KMS-11 (cell line): ENCODE data around the gene MRE11.

ENCODE experiments used
- H2AFZ ChIP-seq: fragments of 200-600 bp; sonication (generic); 2 replicates; pipeline ENCODE4 v1.6.1; 2016; ENCODE audit warnings: antibody characterized with exemption, mixed run types, low read depth
- H3K27ac ChIP-seq: fragments of 200-600 bp; sonication (generic); 2 replicates; pipeline ENCODE4 v1.6.1; 2016; ENCODE audit warnings: mild to moderate bottlenecking, mixed run types
- H3K27me3 ChIP-seq: fragments of 200-600 bp; sonication (generic); 2 replicates; pipeline ENCODE4 v1.6.1; 2017; ENCODE audit warnings: mild to moderate bottlenecking, low read depth, mixed run types, moderate library complexity; ENCODE audit not compliant: insufficient read depth
- H3K36me3 ChIP-seq: fragments of 200-600 bp; sonication (generic); 2 replicates; pipeline ENCODE4 v1.6.1; 2017; ENCODE audit warnings: mild to moderate bottlenecking, mixed run types; ENCODE audit not compliant: insufficient read depth
- H3K4me1 ChIP-seq: fragments of 200-600 bp; sonication (generic); 2 replicates; pipeline ENCODE4 v1.6.1; 2016; ENCODE audit warnings: mild to moderate bottlenecking, low read depth, mixed run types; ENCODE audit not compliant: poor library complexity, severe bottlenecking
- H3K4me2 ChIP-seq: fragments of 200-600 bp; sonication (generic); 2 replicates; pipeline ENCODE4 v1.7.0; 2016; ENCODE audit warnings: mild to moderate bottlenecking, mixed run types
- H3K4me3 ChIP-seq: fragments of 200-600 bp; sonication (generic); IDR thresholded peaks from 2 replicates; pipeline ENCODE4 v1.6.1; 2017; ENCODE audit warnings: low read depth, low read length, mixed read lengths; ENCODE audit not compliant: insufficient read depth
- H3K79me2 ChIP-seq: fragments of 200-600 bp; sonication (generic); 2 replicates; pipeline ENCODE4 v1.6.1; 2016; ENCODE audit warnings: low read depth, mixed run types; ENCODE audit not compliant: insufficient read depth
- H3K9ac ChIP-seq: fragments of 200-600 bp; sonication (generic); 2 replicates; pipeline ENCODE4 v1.6.1; 2016; ENCODE audit warnings: mild to moderate bottlenecking, mixed run types
- H4K20me1 ChIP-seq: fragments of 200-600 bp; sonication (generic); 2 replicates; pipeline ENCODE4 v1.6.1; 2016; ENCODE audit warnings: mild to moderate bottlenecking, mixed run types; ENCODE audit not compliant: insufficient read depth
- TF ChIP-seq, protein P1 (sequence below): fragments of 200-600 bp; sonication (generic); conservative IDR thresholded peaks from 2 replicates; pipeline ENCODE4 v1.6.1; 2017; ENCODE audit warnings: low read depth, mild to moderate bottlenecking, antibody characterized with exemption, low read length, moderate library complexity, mixed read lengths

Gene MRE11

DNA sequence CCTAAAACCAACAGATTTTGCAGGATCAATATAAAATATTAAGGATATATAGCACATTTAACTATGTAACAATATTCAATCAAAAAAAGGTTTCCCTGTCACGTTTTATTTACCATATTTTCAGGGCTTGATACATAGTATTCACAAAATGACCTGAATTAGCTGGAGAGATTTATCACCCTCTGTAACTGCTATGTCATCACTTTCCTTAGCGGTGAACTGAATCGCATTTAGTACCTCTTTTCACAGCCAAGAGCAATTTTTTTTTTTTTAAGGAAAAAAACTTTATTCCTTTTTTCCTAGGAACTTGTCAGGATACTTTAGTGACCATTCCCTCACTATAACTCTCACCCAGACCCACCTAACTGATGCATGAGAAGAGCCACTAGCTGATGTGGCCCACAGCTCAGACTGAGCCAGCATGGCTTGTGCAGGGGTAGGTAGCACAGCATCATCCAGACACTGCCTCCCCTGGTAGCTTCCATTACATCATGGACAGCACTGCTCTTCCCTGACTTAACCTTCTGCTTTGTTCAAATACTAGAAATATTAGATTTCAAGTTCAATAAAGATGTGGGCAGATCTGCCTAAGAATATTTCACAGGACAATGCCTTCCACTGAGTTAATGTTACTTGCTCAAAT, 75.4 kb downstream of the MRE11 start:
- no peak overlapping the region for H3K4me2 ChIP-seq
- H3K36me3 ChIP-seq = no peaks in the 10 kb centered on the region
- no peaks in the 10 kb centered on the region for H3K4me1 ChIP-seq
- H3K27me3 ChIP-seq = no peaks in the 10 kb centered on the region
- H4K20me1 ChIP-seq = no peaks in the 10 kb centered on the region
- no peak overlapping the region for H2AFZ ChIP-seq
- H3K27ac ChIP-seq = no peak overlapping the region
- TF ChIP-seq, protein P1, sequence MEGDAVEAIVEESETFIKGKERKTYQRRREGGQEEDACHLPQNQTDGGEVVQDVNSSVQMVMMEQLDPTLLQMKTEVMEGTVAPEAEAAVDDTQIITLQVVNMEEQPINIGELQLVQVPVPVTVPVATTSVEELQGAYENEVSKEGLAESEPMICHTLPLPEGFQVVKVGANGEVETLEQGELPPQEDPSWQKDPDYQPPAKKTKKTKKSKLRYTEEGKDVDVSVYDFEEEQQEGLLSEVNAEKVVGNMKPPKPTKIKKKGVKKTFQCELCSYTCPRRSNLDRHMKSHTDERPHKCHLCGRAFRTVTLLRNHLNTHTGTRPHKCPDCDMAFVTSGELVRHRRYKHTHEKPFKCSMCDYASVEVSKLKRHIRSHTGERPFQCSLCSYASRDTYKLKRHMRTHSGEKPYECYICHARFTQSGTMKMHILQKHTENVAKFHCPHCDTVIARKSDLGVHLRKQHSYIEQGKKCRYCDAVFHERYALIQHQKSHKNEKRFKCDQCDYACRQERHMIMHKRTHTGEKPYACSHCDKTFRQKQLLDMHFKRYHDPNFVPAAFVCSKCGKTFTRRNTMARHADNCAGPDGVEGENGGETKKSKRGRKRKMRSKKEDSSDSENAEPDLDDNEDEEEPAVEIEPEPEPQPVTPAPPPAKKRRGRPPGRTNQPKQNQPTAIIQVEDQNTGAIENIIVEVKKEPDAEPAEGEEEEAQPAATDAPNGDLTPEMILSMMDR = no peak
- no peak overlapping the region for H3K4me3 ChIP-seq
- H3K9ac ChIP-seq = no peak overlapping the region
- H3K79me2 ChIP-seq = no peaks in the 10 kb centered on the region

- H3K4me2 ChIP-seq = no peak overlapping the region
- H3K27ac ChIP-seq = no peak overlapping the region
- H3K79me2 ChIP-seq = no peaks in the 10 kb centered on the region
- TF ChIP-seq, protein P1 = no peak
- no peaks in the 10 kb centered on the region for H4K20me1 ChIP-seq
- no peaks in the 10 kb centered on the region for H3K36me3 ChIP-seq
- no peaks in the 10 kb centered on the region for H3K27me3 ChIP-seq
- H3K4me1 ChIP-seq = no peaks in the 10 kb centered on the region
- H3K4me3 ChIP-seq = no peak overlapping the region
- H2AFZ ChIP-seq = no peak overlapping the region
- no peak overlapping the region for H3K9ac ChIP-seq
Observed at GRCh38 chr11:94417386-94417987, 76.2 kb downstream of the MRE11 start.

- Histone ChIP-seq H3K4me1 (no peaks in the 10 kb centered on the region), H2AFZ (no peak overlapping the region), H3K79me2 (no peaks in the 10 kb centered on the region), H3K36me3 (no peaks in the 10 kb centered on the region), H3K27me3 (no peaks in the 10 kb centered on the region), H3K27ac (no peak overlapping the region), H4K20me1 (no peaks in the 10 kb centered on the region), H3K4me2 (no peak overlapping the region), H3K4me3 (no peak overlapping the region), H3K9ac (no peak overlapping the region)
- TF ChIP-seq, protein P1 = no peak
Observed at GRCh38 chr11:94405062-94405833, 88.4 kb downstream of the MRE11 start.

GRCh38 chr11:94402355-94402754, 91.3 kb downstream of the MRE11 start:
- no peak overlapping the region for H3K9ac ChIP-seq
- H2AFZ ChIP-seq = no peak overlapping the region
- H3K36me3 ChIP-seq = no peaks in the 10 kb centered on the region
- H4K20me1 ChIP-seq = no peaks in the 10 kb centered on the region
- no peaks in the 10 kb centered on the region for H3K27me3 ChIP-seq
- no peak overlapping the region for H3K4me3 ChIP-seq
- H3K4me1 ChIP-seq = no peaks in the 10 kb centered on the region
- TF ChIP-seq, protein P1 = no peak
- no peak overlapping the region for H3K27ac ChIP-seq
- no peaks in the 10 kb centered on the region for H3K79me2 ChIP-seq
- H3K4me2 ChIP-seq = no peak overlapping the region
